PC-3 (cell line): Measurements from ENCODE around the gene SPTA1. TPM values are rescaled to one million over a fixed set of nuclear protein-coding genes. Genes with fewer than 3 reads are reported as not detected.

Source experiments
- ATAC-seq: fragments of 200-7000 bp; cut with Tn5 transposase; 2 replicates; pipeline ENCODE4 v1.9.1; 2020; ENCODE audit warnings: mild to moderate bottlenecking, moderate library complexity
- BruUV-seq: library from RNA; stranded (reverse); fragments of 400-500 nt; replicated peaks from 2 replicates; lab custom pipeline; 2021; lab: Mats Ljungman, UMichigan
- CTCF ChIA-PET: fragments of 300-600 bp; sonication (Branson Sonifier 250); formaldehyde crosslinking; loops from one replicate; lab custom pipeline; 2022; ENCODE audit warnings: antibody characterized with exemption; lab: Charles Lee
- POLR2A ChIA-PET: fragments of 300-600 bp; sonication (Branson Sonifier 250); formaldehyde crosslinking; loops from one replicate; lab custom pipeline; 2022; ENCODE audit warnings: antibody characterized with exemption; ENCODE audit not compliant: unreplicated experiment; lab: Charles Lee
- DNase-seq: peaks from one replicate; pipeline ENCODE4 v3.0.0-alpha.2; 2015
- H2AFZ ChIP-seq: fragments of 300-600 bp; sonication (generic); 2 replicates; pipeline ENCODE4 v1.6.0; 2016; ENCODE audit warnings: antibody characterized with exemption, low read length
- H3F3A ChIP-seq: fragments of 300-600 bp; sonication (generic); one replicate; pipeline ENCODE4 v1.6.0; 2017; ENCODE audit warnings: antibody characterized with exemption, low read length, control low read depth, mild to moderate bottlenecking; ENCODE audit not compliant: unreplicated experiment
- H3K27ac ChIP-seq: fragments of 300-600 bp; sonication (generic); 2 replicates; pipeline ENCODE4 v1.5.1; 2016; ENCODE audit warnings: mild to moderate bottlenecking, low read length
- H3K27me3 ChIP-seq: fragments of 300-600 bp; sonication (generic); 2 replicates; pipeline ENCODE4 v1.6.1; 2016; ENCODE audit warnings: low read length, mixed read lengths
- H3K36me3 ChIP-seq: fragments of 300-600 bp; sonication (generic); 2 replicates; pipeline ENCODE4 v1.6.1; 2016; ENCODE audit warnings: low read depth, mixed run types, low read length, mixed read lengths
- H3K4me1 ChIP-seq: fragments of 300-600 bp; sonication (generic); 2 replicates; pipeline ENCODE4 v1.5.1; 2016; ENCODE audit warnings: low read length; ENCODE audit not compliant: insufficient read depth
- H3K4me2 ChIP-seq: fragments of 300-600 bp; sonication (generic); 2 replicates; pipeline ENCODE4 v1.6.0; 2016; ENCODE audit warnings: low read length
- H3K4me3 ChIP-seq: fragments of 300-600 bp; sonication (generic); 2 replicates; pipeline ENCODE4 v1.5.1; 2016; ENCODE audit warnings: mild to moderate bottlenecking, low read length, mixed read lengths
- H3K79me2 ChIP-seq: fragments of 300-600 bp; sonication (generic); 2 replicates; pipeline ENCODE4 v1.6.1; 2017; ENCODE audit warnings: low read length, mixed read lengths
- H3K9ac ChIP-seq: fragments of 300-600 bp; sonication (generic); 2 replicates; pipeline ENCODE4 v1.6.0; 2016; ENCODE audit warnings: mild to moderate bottlenecking, low read length
- H3K9me2 ChIP-seq: fragments of 300-600 bp; sonication (generic); replicated peaks from 2 replicates; pipeline ENCODE4 v1.6.1; 2016; ENCODE audit warnings: mixed run types, low read length, mixed read lengths
- H3K9me3 ChIP-seq: fragments of 300-600 bp; sonication (generic); 2 replicates; pipeline ENCODE4 v1.6.1; 2016; ENCODE audit warnings: low read length, mixed read lengths
- H4K20me1 ChIP-seq: fragments of 300-600 bp; sonication (generic); 2 replicates; pipeline ENCODE4 v1.6.1; 2016; ENCODE audit warnings: low read length, mixed read lengths
- EZH2 ChIP-seq: fragments of 300-600 bp; sonication (generic); IDR thresholded peaks from one replicate; pipeline ENCODE4 v1.6.1; 2017; ENCODE audit warnings: antibody characterized with exemption, mild to moderate bottlenecking, low read length; ENCODE audit not compliant: unreplicated experiment
- EZH2phosphoT487 ChIP-seq: fragments of 300-600 bp; sonication (generic); IDR thresholded peaks from 2 replicates; pipeline ENCODE4 v1.6.1; 2018; ENCODE audit warnings: mild to moderate bottlenecking, antibody characterized with exemption, low read length, borderline replicate concordance
- intact Hi-C: fragments of 100-400 bp; cut with micrococcal nuclease; formaldehyde crosslinking; loops from 2 replicates; pipeline ENCODE4 v1.9.0; 2023
- total RNA-seq: library from RNA; depleted of rRNA; stranded (reverse); fragments of >200 nt; gene quantifications from 2 replicates; pipeline ENCODE4 v1.2.3, GENCODE V29; 2014; rRNA removed
- TF ChIP-seq, protein P1 (sequence below): fragments of 300-600 bp; sonication (generic); conservative IDR thresholded peaks from 2 replicates; pipeline ENCODE4 v1.5.1; 2017; ENCODE audit warnings: antibody characterized with exemption, low read depth, mild to moderate bottlenecking, low read length

The SPTA1 gene
- total RNA-seq, 1 experiment from 2014 or later, result not detected

DNA sequence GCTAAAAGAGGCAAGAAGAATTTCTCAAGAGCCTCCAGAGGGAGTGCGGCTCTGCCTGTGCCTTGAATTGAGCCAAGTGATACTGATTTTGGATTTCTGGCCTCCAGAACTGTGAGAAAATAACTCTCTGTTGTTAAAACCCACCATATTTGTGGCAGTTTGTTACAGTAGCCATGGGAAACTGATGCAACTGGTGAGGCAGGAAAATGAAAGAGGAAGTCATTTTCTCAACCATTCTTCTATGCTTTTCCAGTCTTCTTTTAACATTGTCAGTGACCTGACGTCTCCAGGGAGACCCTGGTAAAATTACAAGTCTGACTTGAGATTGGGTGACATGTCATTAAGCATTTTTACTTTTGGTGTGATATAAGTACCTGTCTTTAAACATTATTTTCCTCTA lies 121.9 kb downstream of the SPTA1 start:
- Histone ChIP-seq H3K27ac (no peak overlapping the region), H3K4me2 (no peak overlapping the region), H4K20me1 (no peaks in the 10 kb centered on the region), H3K9me3 (no peaks in the 10 kb centered on the region), H3K9ac (no peak overlapping the region), H3K4me1 (no peaks in the 10 kb centered on the region), H3K27me3 (peaks cover 7% of the 10 kb centered on the region; the same call in 1 of the 2 replicates), H3K36me3 (no peaks in the 10 kb centered on the region), H3K9me2 (no peaks in the 10 kb centered on the region), H3K4me3 (no peak overlapping the region), H2AFZ (no peak overlapping the region), H3F3A (no peaks in the 10 kb centered on the region), H3K79me2 (no peaks in the 10 kb centered on the region)
- TF ChIP-seq EZH2phosphoT487, result no peak
- TF ChIP-seq EZH2, result no peak
- TF ChIP-seq, protein P1, sequence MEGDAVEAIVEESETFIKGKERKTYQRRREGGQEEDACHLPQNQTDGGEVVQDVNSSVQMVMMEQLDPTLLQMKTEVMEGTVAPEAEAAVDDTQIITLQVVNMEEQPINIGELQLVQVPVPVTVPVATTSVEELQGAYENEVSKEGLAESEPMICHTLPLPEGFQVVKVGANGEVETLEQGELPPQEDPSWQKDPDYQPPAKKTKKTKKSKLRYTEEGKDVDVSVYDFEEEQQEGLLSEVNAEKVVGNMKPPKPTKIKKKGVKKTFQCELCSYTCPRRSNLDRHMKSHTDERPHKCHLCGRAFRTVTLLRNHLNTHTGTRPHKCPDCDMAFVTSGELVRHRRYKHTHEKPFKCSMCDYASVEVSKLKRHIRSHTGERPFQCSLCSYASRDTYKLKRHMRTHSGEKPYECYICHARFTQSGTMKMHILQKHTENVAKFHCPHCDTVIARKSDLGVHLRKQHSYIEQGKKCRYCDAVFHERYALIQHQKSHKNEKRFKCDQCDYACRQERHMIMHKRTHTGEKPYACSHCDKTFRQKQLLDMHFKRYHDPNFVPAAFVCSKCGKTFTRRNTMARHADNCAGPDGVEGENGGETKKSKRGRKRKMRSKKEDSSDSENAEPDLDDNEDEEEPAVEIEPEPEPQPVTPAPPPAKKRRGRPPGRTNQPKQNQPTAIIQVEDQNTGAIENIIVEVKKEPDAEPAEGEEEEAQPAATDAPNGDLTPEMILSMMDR, result no peak
- ATAC-seq (no peak), DNase-seq (no peak)
- intact Hi-C loops, result no loop called here
- ChIA-PET CTCF (no interaction called here), POLR2A (no interaction called here)
- no TSS peak for BruUV-seq

DNA sequence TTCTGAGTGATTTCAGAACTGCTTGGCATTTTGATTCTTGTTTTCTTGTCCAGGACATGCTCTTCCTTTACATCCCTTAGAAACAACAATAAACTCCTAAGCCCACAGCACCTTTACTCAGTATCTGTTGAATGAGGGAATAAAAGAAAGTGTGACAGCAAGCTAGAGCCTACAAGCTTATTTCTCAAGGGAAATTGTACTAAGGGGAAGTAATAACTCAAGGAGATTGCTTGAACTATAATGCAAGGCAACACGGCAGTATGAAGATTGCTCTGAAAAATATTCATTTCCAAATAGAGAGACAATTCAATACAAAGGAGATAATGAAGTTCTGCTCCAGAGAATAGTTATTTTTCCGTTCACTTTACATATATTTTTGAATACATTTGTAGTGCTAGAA lies 122.7 kb downstream of the SPTA1 start:
- TF ChIP-seq EZH2, result no peak
- TF ChIP-seq EZH2phosphoT487, result no peak
- TF ChIP-seq, protein P1, result no peak
- Histone ChIP-seq H4K20me1 (no peaks in the 10 kb centered on the region), H3K4me3 (no peak overlapping the region), H3K36me3 (no peaks in the 10 kb centered on the region), H3K9ac (no peak overlapping the region), H3K9me3 (no peaks in the 10 kb centered on the region), H3K4me1 (no peaks in the 10 kb centered on the region), H2AFZ (no peak overlapping the region), H3K79me2 (no peaks in the 10 kb centered on the region), H3K4me2 (no peak overlapping the region), H3F3A (no peaks in the 10 kb centered on the region), H3K27me3 (peaks cover 13% of the 10 kb centered on the region; the same call in 1 of the 2 replicates), H3K9me2 (no peaks in the 10 kb centered on the region), H3K27ac (no peak overlapping the region)
- no TSS peak for BruUV-seq
- DNase-seq (no peak), ATAC-seq (no peak)
- intact Hi-C loops, result no loop called here
- POLR2A ChIA-PET, result no interaction called here
- CTCF ChIA-PET, result no interaction called here

Other genes with a start within 250 kb of the SPTA1 start
- gene OR10K1, start 224.9 kb downstream of the SPTA1 start, total RNA-seq, result not detected in 2 replicates
- not detected in 2 replicates for gene OR10R2, start 214.5 kb downstream of the SPTA1 start, total RNA-seq
- not detected in 2 replicates for gene OR6Y1, start 132.3 kb downstream of the SPTA1 start, total RNA-seq
- gene OR6P1, start 116.1 kb downstream of the SPTA1 start, total RNA-seq, result not detected in 2 replicates
- gene OR10X1, start 106.8 kb downstream of the SPTA1 start, total RNA-seq, result not detected in 2 replicates
- gene OR10Z1, start 81.4 kb downstream of the SPTA1 start, total RNA-seq, result not detected in 2 replicates
- not detected in 2 replicates for gene OR6K2, start 13.9 kb upstream of the SPTA1 start, total RNA-seq
- not detected in 2 replicates for gene OR6K3, start 34.0 kb upstream of the SPTA1 start, total RNA-seq
- not detected in 2 replicates for gene OR6K6, start 68.0 kb upstream of the SPTA1 start, total RNA-seq
- gene OR6N1, start 85.5 kb upstream of the SPTA1 start, total RNA-seq, result not detected in 2 replicates
- gene OR6N2, start 94.5 kb upstream of the SPTA1 start, total RNA-seq, result not detected in 2 replicates
- gene MNDA, start 144.6 kb upstream of the SPTA1 start, total RNA-seq, result not detected in 2 replicates
- gene PYHIN1, start 244.8 kb upstream of the SPTA1 start, total RNA-seq, result not detected in 2 replicates